Right kidney (tissue), 1 donor: ENCODE data around the gene ZCCHC12.

Experiments
- DNase-seq: peaks from one replicate; pipeline ENCODE4 v3.0.0-alpha.2; 2016

The ZCCHC12 gene

DNA sequence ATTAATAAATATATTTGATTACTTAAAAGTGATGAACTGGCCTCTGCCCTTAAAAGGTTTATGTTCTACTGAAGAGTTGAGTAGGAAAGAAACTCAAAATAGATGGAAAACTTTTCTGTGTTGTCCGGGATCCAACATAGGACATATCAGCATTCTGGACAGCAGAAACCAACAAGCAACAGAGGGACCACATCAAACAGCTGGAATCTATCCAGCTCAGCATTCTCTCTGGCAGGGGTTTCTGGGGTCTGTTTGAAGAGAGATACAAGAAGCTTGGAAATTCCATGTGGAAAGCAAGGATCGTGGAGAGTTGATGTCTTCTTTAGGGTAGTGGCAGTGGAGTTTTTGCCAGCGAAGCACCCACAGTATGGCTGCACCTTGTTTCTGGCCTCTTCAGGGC, 43.6 kb downstream of the ZCCHC12 start:
- DNase-seq = no peak

DNA sequence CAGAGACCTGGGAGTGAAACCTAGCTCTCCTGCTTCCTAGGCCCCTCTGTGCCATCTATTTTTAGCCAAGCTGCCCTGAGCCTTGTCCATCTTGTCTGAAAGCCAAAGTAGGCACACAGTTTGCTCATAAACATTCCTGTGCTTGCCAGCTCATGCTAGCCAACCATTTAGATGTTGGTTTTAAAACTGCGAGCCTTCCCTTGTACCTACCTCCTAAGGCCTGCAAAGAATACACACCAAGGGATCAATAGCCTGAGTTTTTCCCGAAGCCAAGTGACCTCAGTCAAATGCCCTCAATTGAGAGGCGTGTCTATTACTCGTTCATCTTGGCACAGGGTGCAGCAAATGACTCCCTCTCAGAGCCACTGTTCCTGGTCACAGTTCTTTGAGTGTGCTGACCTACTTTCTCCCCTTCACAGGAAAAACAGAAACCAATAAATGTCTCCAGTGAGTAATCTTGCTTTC, 48.5 kb downstream of the ZCCHC12 start:
- DNase-seq = no peak
